Left kidney (tissue), 2 donors: ENCODE measurements around the gene PRKCZ. TPM values are rescaled to one million over a fixed set of nuclear protein-coding genes. Genes with fewer than 3 reads are reported as not detected.

ENCODE experiments used
- DNase-seq: peaks from one replicate; pipeline ENCODE4 v3.0.0-alpha.2; 2013
- polyA plus RNA-seq: library from polyadenylated mRNA; unstranded; fragments of 120-200 nt; gene quantifications from one replicate; pipeline ENCODE4 v1.2.1, GENCODE V29; 2013; ENCODE audit not compliant: insufficient read length

The PRKCZ gene
- polyA plus RNA-seq, 1 donor = 29.7 TPM

DNA sequence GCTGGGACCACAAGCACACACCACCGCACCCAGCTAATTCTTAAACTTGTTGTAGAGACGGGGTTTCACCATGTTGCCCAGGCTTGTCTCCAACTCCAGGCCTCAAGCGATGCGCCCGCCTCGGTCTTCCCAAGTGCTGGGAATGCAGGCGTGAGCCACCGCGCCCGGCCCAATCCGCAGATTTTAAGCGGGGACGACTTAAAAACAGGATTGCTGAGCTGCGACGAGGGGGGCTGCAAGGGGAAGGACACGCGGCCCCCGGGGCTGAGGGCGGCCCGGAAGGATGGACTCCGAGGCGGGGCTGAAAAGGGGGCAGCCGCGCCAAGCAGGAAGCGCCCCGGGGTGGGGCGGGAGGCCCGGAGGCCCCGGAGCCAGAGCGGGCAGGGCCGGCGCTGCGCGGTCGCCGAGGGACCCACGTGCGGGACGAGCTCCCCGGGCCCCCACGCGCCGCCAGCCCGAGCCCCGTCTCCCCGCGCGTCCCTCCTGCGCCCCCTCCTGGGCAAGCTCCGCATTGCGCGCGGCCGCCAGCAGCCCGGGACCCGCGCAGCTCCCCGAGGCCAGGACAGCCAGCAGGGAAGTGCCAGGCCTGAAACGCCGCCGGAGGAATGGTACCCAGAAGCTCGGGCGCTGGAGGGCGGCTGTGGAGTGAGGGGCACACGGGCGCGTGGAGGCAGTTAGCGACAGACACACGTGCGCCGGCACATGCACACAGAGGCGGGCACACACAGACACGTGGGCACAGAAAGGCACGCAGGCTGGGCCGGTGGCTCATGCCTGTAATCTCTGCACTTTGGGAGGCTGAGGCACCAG lies 5.5 kb upstream of the PRKCZ start:
- no peak for DNase-seq

DNA sequence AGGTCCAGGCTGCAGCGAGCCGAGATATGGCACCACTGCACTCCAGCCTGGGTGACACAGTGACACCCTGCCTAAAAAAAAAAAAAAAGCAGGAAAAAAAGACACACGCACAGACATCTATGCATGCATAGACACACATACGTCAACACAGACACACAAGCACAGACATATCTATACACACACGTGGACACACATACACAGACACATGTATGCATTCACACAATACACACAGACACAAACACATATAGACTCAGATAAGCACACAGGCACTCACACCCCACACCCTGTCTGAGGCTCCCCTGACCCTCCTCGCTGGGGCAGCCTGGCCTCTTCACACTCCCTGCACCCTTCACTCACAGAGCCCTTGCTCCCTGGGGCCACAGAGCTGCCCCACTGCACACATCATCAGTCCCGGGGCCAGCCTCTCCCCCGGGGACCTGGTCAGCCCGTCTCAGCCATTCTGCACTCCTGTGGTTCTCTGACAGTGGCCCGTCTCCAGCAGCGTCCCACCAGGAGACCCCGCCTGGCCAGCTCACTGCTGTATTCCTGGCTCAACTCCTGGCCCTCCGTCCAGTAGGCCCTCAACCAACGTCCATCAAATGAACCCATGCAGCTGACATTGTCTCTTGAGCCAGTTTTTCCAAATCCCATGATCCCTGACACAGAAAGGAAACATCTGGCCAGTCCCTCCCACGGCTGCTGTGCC lies 4.6 kb upstream of the PRKCZ start:
- DNase-seq = no peak

DNA sequence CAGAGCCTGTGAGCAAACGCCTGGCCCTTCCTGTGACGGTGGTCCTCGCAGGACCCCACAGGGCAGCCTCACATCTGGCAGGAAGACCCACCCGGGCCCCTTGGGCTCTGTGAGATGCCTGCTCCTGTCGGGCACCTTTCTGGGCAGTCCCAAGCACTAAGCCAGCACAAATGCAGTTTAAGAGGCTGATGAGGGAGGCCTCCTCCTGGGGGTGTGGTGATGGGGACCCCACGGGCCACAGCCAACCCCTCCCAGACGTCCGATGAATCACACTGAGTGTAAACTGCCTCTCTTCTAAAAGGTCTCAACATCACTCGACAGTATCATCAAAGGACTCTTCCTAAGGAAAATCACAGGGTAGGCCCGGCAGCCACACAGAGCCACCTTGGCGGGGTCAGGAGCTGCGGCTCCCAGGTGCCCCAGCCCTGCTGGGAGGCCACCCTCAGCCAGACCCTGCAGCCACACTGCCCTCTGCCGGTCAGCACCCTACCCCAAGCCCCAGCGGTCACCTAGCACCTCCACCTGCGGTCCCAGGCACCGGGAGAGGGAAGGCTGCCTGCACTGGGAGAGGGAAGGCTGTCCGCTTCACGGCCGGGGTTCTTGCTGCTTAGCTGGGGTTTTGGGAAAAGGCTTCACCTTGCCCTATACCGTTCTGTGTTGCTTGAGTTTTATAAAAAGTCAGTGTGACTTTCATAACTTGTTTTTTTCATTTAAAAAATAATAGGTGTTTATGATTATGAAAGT lies 3.9 kb upstream of the PRKCZ start:
- no peak for DNase-seq

DNA sequence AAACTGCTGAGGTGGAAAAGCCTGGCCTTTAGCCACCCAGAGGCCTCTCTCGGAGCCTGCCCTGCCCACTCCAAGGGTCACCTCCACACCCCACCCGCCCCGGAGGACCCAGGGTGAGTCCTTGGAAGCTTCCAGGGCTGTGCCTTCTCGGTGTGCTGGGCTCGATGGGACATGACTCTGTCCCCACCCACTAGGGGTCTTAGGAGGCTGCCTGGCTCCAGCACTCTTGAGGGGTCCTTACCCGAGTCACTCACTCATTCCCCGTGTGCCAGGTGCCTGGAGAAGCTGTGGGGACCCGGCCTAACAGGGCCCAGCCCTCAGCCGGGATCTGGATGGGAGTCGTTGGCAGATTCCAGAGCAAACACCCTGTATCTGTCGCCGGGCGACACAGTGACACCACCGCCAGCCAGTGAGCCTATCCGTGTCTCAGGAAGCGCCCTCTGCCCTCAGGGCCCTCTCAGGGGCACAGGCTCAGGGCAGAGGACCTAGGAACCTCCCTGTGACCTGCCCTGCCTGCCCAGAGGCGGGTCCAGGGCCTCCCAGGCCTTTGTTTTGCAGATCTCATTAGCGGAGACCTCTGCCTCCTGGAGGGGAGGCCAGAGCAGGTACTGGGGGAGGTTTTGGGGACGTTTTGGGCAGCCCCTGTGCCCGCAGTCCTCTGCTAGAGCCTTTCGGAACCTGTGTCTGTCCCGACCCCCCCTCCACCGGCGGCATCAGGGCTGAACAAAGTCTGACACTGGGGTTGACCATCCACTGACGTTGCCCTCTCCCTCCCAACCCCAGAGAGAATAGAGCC lies 3.1 kb upstream of the PRKCZ start:
- no peak for DNase-seq

DNA sequence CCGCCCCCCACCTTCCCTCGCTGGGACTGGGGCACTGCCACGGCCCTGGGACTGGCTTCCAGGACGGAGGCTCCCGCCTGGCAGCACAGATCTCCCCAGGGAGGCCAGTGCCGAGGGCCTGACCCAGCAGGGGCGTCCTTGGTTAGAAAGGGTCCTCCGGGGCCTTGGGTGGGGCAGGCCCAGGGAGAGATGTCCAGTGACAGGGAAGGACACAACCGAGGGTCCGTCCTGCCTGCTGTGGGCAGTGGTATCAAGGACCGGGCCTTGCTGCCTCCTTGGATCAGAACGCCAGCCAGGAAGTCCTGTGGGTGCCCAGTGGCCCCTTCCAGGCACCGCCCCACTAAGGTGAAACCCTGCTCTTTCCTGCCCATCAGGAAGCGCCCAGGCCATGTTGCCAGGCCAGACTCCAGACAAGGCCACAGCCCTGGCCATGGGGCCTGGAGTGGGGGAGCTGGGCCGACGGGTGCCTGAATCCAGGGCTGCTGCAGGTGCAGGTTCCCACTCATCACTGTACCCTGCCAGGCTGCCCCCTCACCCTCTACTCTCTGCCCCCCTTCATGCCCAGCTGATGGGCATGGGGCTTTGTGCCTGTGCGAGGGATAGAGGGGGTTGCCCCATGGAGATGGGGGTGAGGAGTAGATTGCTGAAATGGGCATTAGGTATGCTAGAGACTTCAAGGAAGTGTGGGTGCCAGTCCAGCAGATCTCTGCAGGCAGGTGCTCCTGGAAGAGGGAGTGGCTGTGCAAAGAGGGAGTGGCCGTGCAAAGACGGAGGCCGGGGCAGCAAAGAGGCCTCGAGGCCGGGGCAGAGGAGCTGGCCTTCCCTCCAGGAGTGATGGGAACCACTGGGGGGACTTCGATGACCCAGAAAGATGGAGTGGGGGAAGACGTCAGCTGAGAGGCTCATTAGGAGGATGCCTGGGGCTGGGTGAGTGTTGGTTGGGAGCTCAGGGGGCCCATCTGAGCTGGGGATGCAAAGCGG lies 2.2 kb upstream of the PRKCZ start:
- no peak for DNase-seq

DNA sequence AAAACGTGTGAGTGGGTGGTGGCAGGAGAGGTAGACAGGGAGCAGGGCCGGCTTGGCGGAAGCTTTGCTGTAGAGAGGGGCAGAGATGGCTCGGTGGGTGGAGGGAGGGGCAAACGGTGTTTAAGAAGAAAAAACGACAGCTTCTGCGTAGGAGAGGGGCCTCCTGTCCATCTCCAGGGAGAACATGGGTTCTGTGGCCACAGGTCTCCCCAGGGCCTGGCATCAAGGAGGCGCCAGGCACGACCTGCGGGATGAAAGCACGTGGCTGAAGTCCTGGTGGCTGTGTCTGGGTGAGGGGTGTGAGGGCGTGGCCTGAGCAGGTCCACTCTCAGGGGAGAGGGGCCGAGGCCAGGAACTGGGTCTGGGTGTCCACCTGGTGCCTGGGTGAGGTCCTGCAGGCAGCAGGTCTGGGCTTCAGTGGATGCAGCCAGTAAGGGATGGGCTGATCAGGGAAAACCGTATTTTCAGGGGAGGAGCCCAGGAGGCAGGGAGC lies 940 bp upstream of the PRKCZ start:
- no peak for DNase-seq

DNA sequence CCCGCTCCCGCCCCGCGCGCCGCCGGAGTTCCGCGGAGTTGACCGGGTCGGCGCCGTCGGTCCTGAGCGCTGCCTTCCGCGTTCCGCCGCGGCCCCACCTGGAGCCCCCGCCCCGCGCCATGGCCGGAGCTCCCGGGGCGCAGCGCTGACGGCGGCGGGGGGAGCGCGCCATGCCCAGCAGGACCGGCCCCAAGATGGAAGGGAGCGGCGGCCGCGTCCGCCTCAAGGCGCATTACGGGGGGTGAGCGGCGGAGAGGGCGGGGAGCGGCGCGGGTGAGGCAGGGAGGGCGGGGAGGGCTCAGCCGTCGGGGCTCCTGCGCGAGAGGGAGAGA lies 216 bp downstream of the PRKCZ start:
- no peak for DNase-seq

DNA sequence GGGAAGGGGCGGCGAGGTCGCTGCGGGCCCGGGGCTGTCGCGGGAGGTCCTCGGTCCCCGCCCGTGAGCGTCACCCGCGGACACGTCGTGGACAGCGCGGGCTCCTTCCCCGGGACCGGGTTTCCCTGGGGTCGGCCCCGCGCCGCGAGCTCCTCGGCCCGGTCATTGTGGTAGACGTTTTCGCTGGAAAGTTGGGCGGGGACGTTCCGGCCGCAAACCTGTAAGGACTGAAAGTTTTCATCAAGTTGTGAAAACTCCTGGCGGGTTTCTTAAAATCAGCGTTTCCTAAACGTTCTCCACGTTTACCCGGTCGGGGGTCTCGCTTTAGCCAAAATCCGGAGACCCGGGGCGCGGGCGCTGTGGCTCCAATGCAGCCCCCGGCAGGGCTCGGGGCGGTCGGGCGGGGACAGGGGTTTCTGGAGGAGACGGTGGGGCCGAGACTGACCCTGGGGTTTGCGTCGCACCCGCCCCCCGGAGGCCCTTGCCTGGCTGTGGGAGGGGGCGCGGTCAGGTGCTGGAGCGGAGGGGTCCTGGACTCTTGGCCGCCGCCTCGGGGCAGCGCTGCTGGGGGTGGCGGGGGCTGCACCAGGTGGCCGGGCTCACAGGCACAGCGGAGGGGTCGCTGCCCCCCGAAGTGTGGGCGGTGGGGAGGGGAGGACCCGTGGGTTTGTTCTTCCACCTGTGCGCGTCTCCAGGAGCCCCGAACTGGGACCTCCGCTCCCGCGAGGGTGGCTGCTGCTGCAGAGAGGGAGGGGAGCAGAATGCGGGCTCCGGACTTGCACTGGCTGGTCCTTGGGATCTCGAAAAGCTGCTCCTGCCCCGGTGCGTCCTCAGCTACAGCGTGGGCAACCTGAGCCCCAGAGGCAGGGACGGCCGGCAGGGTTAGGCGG lies 827 bp downstream of the PRKCZ start:
- no peak for DNase-seq

DNA sequence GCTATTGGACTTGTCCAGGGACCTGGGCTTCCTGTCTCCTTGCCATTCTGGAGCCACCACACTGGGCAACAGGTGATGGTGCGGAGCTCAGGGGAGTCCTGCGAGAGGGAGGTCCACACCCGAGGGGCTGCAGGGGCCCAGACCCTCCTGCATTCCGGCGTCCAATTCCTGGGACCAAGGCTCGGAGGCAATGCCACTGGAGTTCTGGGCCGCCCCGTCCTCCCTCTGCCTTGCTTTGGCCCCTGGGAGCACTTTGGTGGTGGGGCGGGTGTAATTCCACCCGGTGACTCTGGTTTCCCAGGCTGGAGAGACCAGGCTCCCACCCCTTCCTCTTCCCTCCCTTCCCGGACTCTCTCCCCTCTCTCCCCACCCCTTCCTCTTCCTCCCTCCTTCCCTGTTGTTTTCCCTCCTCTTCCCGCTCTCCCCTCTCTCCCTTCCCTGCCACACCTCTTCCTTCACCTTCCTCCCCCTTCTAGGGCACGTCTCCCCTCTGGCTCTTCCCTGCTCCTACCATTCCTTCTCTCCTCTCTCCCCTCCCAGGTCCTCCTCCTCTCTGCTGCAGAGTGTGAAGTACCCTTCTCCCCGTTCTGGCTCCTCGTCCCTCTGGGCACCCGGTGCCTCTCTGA lies 2.0 kb downstream of the PRKCZ start:
- DNase-seq = no peak

DNA sequence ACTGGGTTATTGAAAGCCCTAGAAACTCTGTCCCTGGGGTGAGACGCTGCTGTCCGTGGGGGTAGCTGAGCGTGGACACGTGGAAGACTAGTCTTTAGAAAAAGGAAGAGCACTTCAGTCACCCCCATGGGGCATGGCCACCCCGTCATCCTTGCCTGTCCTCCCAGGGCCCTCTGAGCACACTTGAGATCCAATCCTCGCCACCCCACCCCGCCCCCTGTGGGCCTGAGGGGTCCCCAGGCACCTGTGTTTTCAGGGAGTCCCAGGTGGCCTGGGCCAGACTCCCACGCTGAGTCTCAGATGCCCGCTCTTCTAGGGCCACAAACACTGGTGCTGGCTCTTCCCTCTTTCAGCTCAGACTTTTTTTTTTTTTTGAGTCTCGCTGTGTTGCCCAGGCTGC lies 2.5 kb downstream of the PRKCZ start:
- DNase-seq = no peak

DNA sequence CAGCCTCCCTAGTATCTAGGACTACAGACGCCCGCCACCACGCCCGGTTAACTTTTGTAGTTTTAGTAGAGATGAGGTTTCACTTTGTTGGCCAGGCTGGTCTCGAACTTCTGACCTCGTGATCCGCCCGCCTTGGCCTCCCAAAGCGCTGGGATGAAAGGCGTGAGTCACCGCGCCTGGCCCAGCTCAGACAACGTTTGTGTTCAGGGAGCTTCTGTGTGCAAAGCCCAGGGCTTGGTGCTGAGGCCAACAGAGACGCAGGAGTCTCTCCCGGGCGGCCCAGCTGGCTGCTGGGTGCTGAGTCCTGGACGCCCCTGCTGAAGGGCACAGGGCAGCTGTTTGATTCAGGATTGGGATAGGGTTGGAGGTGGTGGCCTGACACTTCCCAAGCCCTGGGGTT lies 3.0 kb downstream of the PRKCZ start:
- no peak for DNase-seq

DNA sequence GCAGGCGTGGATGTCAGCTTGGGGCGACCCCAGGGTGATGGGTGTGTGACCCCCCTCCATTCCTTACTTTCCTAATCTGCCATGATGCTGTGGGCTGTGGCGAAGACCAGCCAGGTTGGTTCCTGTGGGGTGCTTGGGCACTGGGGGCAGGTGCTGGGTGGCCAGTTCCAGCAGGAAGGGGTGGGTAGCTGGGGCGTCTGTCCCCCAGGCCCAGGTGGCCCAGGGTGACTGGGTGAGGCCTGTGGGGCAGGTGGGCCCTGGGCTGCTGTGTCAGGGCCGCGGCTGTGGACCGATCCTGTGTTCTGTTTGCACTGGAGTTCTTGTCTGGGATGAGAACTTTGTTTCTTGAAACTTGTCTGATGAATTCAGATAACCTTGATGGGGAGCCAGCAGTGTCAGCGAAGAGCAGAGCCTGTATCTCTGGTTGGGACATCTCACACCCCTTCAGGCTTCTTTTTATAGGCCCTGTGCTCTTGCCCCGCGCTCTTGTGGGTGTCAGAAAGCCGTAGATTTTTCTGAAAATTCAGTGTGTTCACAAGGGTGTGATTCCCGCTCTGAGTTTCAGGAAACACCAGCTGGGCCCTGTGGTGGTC lies 3.7 kb downstream of the PRKCZ start:
- DNase-seq = no peak

DNA sequence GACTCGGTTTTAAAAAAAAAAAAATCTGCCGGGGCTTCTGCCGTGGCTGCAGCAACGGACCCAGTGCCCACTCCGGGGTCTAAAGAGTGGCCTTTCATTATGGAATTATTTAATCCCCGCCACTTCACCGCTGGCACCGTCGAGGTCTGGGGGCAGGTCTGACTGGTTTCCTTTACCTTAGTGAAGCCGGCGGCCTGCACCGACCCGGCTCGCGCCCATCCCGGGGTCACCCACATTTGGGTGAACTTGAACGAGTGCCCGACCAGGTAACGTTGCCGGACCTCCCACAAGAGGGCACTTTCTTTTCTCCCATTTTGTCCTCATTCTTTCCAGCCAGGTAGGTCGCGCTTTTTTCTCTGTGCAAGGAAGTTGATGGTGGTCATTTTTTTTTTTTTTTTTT lies 4.3 kb downstream of the PRKCZ start:
- DNase-seq = no peak

DNA sequence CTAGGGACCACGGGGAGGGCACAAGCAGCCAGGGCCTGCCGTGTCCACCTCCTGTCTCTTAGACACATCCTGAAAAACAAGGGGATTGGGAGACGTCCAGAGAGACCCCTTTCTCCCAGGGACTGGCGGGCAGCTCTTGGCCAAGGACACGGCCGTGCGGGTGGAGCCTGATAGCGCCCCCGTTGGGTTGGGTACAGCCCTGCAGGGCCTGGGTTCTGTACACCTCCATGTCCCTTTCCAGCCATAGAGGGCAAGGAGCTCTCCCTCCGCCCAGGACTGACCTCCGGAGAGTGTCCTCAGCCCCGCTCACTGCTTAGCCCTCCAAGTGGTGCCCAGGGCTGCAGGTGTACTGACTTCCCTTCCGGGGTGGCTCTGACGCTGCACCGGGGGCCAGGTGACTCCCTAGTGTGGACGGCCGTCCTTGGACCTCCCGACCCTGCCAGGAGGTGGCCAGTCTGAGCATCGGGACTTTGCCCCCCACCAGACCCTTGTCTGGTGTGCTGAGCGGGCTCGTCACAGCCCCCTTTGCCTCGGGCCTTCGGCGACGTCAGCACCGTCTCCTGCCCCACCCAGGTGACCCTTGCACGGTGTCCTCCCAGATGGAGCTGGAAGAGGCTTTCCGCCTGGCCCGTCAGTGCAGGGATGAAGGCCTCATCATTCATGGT lies 5.8 kb downstream of the PRKCZ start:
- DNase-seq = no peak

DNA sequence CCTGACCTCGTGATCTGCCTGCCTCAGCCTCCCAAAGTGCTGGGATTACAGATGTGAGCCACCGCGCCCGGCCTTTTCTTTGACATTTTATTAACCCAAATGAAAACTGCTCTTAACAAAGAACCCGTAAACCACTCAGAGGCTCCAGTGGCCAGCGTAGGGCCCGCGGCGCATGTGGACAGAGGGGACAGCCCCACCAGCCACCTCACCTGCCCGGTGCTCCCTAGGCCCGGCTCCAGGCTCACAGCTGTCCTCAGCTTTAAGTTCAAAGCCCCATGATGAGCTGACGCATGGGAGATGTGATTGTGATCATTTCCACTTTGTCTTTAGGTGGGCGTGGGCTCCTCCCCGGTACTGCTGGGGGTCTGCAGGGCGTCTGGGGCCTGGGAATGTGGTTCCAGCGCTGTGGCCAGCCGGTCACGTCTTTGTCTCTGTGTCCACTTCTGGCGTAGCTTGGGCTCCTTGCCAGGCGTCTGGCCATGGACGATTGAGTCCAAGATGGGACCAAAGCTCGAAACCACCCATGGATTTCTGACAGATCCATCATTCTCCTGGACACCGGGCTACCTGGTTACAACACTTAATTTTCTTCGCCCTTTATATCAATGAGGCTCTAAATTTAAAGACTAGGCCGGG lies 6.9 kb downstream of the PRKCZ start:
- DNase-seq = no peak

DNA sequence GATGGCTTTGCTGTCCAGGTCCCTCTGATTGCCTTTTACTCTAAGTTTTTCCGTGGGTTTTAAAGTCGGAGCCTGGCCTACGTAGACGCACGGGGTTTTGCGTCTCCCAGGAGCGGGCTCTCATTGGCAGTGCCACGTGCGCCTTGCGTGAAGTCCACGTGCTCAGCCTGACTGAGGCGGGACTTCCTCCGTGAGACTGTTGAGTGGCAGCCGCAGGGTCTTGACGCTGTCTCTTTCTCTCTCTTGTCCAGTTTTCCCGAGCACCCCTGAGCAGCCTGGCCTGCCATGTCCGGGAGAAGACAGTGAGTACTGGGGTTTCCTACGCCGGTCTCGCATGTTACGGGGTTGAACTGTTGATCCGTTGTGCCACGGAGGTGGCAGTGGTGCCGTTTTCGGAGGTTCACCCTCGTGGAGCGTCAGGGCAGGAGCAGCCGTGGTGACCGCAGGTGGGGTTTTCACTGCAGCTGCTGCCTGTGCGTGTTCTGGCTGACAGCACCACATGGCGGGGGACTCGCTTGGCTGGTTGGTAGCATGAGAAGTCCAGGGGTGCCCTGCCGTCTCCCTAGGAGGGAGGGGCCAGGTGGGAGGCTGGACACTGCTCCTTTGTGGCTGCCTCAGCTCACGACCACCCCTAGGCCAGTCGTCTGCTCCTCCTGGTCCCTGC lies 9.2 kb downstream of the PRKCZ start:
- DNase-seq = no peak

DNA sequence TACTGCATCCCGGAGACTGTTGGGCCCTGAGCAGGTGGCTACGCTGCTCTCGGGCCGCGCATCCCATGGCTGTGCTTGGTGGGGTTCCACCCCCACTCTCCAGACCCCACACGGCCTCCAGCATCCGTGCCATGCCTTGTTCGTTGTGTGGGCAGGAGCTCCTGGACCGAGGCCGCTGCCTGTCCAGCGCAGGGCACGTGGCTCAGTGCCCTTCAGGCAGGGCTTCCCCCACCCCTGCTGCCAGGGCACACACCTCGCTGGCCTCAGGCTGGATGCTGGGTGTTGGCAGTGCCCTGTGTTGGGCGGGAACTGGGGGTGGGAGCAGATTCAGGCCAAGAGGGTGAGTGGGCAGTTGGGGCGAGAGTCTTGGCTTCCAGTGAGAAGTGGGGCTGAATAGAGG lies 9.9 kb downstream of the PRKCZ start:
- no peak for DNase-seq
